ENCODE measurements around the gene GLYATL2.

The GLYATL2 gene

GRCh38 chr11:58844361-58845005, at the start of gene GLYATL2:
GLYATL2 (minus strand) TSS chr11:58844704; CDS start chr11:58839612, 5,092 bp downstream.
- DNase-seq (ENCODE audit: low read depth) = no peak
- no peak within 1 kb of the TSS for H3K4me3 ChIP-seq (ENCODE audit: control insufficient read depth, low read depth, low read length)
- TF ChIP-seq CTCF (conservative IDR thresholded peaks at IDR 0.05; ENCODE audit: control insufficient read depth, insufficient read depth, low read depth, low read length) = no peak

- DNase-seq (ENCODE audit: low read depth) = no peak
- TF ChIP-seq CTCF (conservative IDR thresholded peaks at IDR 0.05; ENCODE audit: control insufficient read depth, insufficient read depth, low read depth, low read length) = no peak
- H3K4me3 ChIP-seq (ENCODE audit: control insufficient read depth, low read depth, low read length) = no peak overlapping the region
These were observed 49.4 kb upstream of the GLYATL2 start for GRCh38 chr11:58893899-58894298.

- no peak for DNase-seq (ENCODE audit: low read depth)
- H3K4me3 ChIP-seq (ENCODE audit: control insufficient read depth, low read depth, low read length) = no peak overlapping the region
- no peak for TF ChIP-seq CTCF (conservative IDR thresholded peaks at IDR 0.05; ENCODE audit: control insufficient read depth, insufficient read depth, low read depth, low read length)
These were observed 44.1 kb upstream of the GLYATL2 start for GRCh38 chr11:58888579-58888978.

- TF ChIP-seq CTCF (conservative IDR thresholded peaks at IDR 0.05; ENCODE audit: control insufficient read depth, insufficient read depth, low read depth, low read length) = no peak
- no peak for DNase-seq (ENCODE audit: low read depth)
- H3K4me3 ChIP-seq (ENCODE audit: control insufficient read depth, low read depth, low read length) = no peak overlapping the region
These were observed 42.9 kb upstream of the GLYATL2 start for GRCh38 chr11:58887452-58887851.

GRCh38 chr11:58880625-58881024, 36.1 kb upstream of the GLYATL2 start:
- DNase-seq (ENCODE audit: low read depth) = no peak
- H3K4me3 ChIP-seq (ENCODE audit: control insufficient read depth, low read depth, low read length) = no peak overlapping the region
- TF ChIP-seq CTCF (conservative IDR thresholded peaks at IDR 0.05; ENCODE audit: control insufficient read depth, insufficient read depth, low read depth, low read length) = no peak

- no peak for DNase-seq (ENCODE audit: low read depth)
- TF ChIP-seq CTCF (conservative IDR thresholded peaks at IDR 0.05; ENCODE audit: control insufficient read depth, insufficient read depth, low read depth, low read length) = no peak
- H3K4me3 ChIP-seq (ENCODE audit: control insufficient read depth, low read depth, low read length) = no peak overlapping the region
These were observed 35.7 kb upstream of the GLYATL2 start for GRCh38 chr11:58880166-58880565.

GRCh38 chr11:58867556-58867955, 23.1 kb upstream of the GLYATL2 start:
- no peak overlapping the region for H3K4me3 ChIP-seq (ENCODE audit: control insufficient read depth, low read depth, low read length)
- no peak for TF ChIP-seq CTCF (conservative IDR thresholded peaks at IDR 0.05; ENCODE audit: control insufficient read depth, insufficient read depth, low read depth, low read length)
- no peak for DNase-seq (ENCODE audit: low read depth)

Measured in fibroblast of mammary gland (primary cell).